ENCODE measurements around the gene CEBPA. TPM values are rescaled to one million over a fixed set of nuclear protein-coding genes. Genes with fewer than 3 reads are reported as not detected.

CEBPA gene
- total and polyA plus RNA-seq, 2 donors (not counting 1 experiment from before 2014, with no cell fraction given): 0.17 TPM; not detected in 1

DNA sequence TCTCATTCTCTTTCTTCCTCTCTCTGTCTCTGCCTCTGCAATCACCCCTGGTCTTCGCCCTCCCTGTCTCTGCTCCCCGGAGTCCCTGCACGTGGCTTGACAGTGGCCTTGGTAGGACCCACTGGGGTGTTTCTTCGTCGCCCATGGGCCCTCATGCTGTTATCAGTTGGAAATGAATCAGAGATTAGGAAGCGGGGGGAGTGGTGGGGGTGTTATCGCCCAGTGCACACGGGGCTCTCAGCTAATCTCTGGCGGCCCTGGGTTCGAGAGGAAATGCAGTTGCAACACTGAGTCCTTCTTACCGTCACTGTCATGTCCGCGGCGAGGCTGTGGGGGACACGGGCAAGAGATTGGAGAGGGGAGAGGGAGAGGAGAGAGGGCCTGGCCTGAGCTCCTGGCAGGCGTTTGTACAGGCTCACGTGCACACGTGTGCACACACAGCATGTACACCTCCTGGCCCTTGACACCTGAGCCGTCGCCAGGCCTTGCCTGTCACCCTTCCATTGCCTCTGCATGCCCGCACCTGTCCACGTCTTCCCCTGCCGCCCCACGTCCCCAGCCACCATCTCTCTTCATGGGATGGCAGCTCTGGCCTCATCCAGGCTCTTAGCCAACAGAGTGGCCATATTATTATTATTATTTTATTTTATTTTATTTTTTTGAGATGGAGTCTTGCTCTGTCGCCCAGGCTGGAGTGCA is 38.9 kb downstream of the CEBPA start:
- Histone ChIP-seq H3K9ac (ENCODE audit: insufficient read depth, low read length) (no peak overlapping the region), H3K27ac (ENCODE audit: insufficient read depth, low read length) (no peak overlapping the region), H3K36me3 (ENCODE audit: control insufficient read depth, insufficient read depth, low read length) (no peaks in the 10 kb centered on the region), H3K9me3 (ENCODE audit: control insufficient read depth, insufficient read depth, low read depth, low read length) (no peaks in the 10 kb centered on the region), H4K20me1 (ENCODE audit: control insufficient read depth, extremely low read depth, insufficient read depth, low read length) (no peaks in the 10 kb centered on the region), H3K27me3 (ENCODE audit: control insufficient read depth, insufficient read depth, low read length) (no peaks in the 10 kb centered on the region), H3K79me2 (ENCODE audit: control insufficient read depth, insufficient read depth, low read length) (no peaks in the 10 kb centered on the region), H3K4me3 (replicated peaks in 1 of 4; ENCODE audit: control extremely low read depth in 1 of 4, insufficient read depth in 1 of 4, low read depth in 3 of 4, low read length in 4 of 4) (no peak overlapping the region), H3K4me1 (ENCODE audit: control insufficient read depth, extremely low read depth, insufficient read depth, low read length) (no peaks in the 10 kb centered on the region), H3K4me2 (ENCODE audit: extremely low read depth, insufficient read depth, low read length) (no peak overlapping the region), H2AFZ (ENCODE audit: low read length) (no peak overlapping the region)
- no peak for TF ChIP-seq CTCF (conservative IDR thresholded peaks at IDR 0.05 in 1 of 2, IDR thresholded peaks at IDR 0.05 in 1 of 2; ENCODE audit: low read depth in 1 of 2, low read length in 2 of 2)
- no peak for DNase-seq (ENCODE audit: low read depth in 2 of 2)

GRCh38 chr19:33261511-33262189 is 40.7 kb downstream of the CEBPA start:
- TF ChIP-seq EZH2 (IDR thresholded peaks at IDR 0.05; ENCODE audit: low read length, missing control alignments) (no peak), CTCF (conservative IDR thresholded peaks at IDR 0.05 in 1 of 2, IDR thresholded peaks at IDR 0.05 in 1 of 2; ENCODE audit: low read depth in 1 of 2, low read length in 2 of 2) (no peak)
- Histone ChIP-seq H4K20me1 (ENCODE audit: control insufficient read depth, extremely low read depth, insufficient read depth, low read length) (no peaks in the 10 kb centered on the region), H3K9ac (ENCODE audit: insufficient read depth, low read length) (no peak overlapping the region), H3K4me3 (replicated peaks in 1 of 4; ENCODE audit: control extremely low read depth in 1 of 4, insufficient read depth in 1 of 4, low read depth in 3 of 4, low read length in 4 of 4) (no peak overlapping the region), H3K79me2 (ENCODE audit: control insufficient read depth, insufficient read depth, low read length) (no peaks in the 10 kb centered on the region), H3K4me1 (ENCODE audit: control insufficient read depth, extremely low read depth, insufficient read depth, low read length) (no peaks in the 10 kb centered on the region), H3K36me3 (ENCODE audit: control insufficient read depth, insufficient read depth, low read length) (no peaks in the 10 kb centered on the region), H3K27ac (ENCODE audit: insufficient read depth, low read length) (no peak overlapping the region), H3K4me2 (ENCODE audit: extremely low read depth, insufficient read depth, low read length) (no peak overlapping the region), H3K9me3 (ENCODE audit: control insufficient read depth, insufficient read depth, low read depth, low read length) (no peaks in the 10 kb centered on the region), H3K27me3 (ENCODE audit: control insufficient read depth, insufficient read depth, low read length) (no peaks in the 10 kb centered on the region), H2AFZ (ENCODE audit: low read length) (no peak overlapping the region)
- no peak for DNase-seq (ENCODE audit: low read depth in 2 of 2)

- Histone ChIP-seq H3K36me3 (ENCODE audit: control insufficient read depth, insufficient read depth, low read length) (no peaks in the 10 kb centered on the region), H3K4me2 (ENCODE audit: extremely low read depth, insufficient read depth, low read length) (no peak overlapping the region), H4K20me1 (ENCODE audit: control insufficient read depth, extremely low read depth, insufficient read depth, low read length) (no peaks in the 10 kb centered on the region), H3K4me3 (replicated peaks in 1 of 4; ENCODE audit: control extremely low read depth in 1 of 4, insufficient read depth in 1 of 4, low read depth in 3 of 4, low read length in 4 of 4) (no peak overlapping the region), H3K4me1 (ENCODE audit: control insufficient read depth, extremely low read depth, insufficient read depth, low read length) (no peaks in the 10 kb centered on the region), H3K27me3 (ENCODE audit: control insufficient read depth, insufficient read depth, low read length) (no peaks in the 10 kb centered on the region), H3K27ac (ENCODE audit: insufficient read depth, low read length) (no peak overlapping the region), H3K79me2 (ENCODE audit: control insufficient read depth, insufficient read depth, low read length) (no peaks in the 10 kb centered on the region), H3K9me3 (ENCODE audit: control insufficient read depth, insufficient read depth, low read depth, low read length) (no peaks in the 10 kb centered on the region), H2AFZ (ENCODE audit: low read length) (no peak overlapping the region), H3K9ac (ENCODE audit: insufficient read depth, low read length) (no peak overlapping the region)
- no peak for TF ChIP-seq CTCF (conservative IDR thresholded peaks at IDR 0.05 in 1 of 2, IDR thresholded peaks at IDR 0.05 in 1 of 2; ENCODE audit: low read depth in 1 of 2, low read length in 2 of 2)
- no peak for TF ChIP-seq EZH2 (IDR thresholded peaks at IDR 0.05; ENCODE audit: low read length, missing control alignments)
- DNase-seq (ENCODE audit: low read depth in 2 of 2): no peak
Observed at GRCh38 chr19:33260628-33261418, 41.5 kb downstream of the CEBPA start.

Measured in fibroblast of lung (primary cell).